ENCODE results near the gene TTLL12.

TTLL12 gene

DNA sequence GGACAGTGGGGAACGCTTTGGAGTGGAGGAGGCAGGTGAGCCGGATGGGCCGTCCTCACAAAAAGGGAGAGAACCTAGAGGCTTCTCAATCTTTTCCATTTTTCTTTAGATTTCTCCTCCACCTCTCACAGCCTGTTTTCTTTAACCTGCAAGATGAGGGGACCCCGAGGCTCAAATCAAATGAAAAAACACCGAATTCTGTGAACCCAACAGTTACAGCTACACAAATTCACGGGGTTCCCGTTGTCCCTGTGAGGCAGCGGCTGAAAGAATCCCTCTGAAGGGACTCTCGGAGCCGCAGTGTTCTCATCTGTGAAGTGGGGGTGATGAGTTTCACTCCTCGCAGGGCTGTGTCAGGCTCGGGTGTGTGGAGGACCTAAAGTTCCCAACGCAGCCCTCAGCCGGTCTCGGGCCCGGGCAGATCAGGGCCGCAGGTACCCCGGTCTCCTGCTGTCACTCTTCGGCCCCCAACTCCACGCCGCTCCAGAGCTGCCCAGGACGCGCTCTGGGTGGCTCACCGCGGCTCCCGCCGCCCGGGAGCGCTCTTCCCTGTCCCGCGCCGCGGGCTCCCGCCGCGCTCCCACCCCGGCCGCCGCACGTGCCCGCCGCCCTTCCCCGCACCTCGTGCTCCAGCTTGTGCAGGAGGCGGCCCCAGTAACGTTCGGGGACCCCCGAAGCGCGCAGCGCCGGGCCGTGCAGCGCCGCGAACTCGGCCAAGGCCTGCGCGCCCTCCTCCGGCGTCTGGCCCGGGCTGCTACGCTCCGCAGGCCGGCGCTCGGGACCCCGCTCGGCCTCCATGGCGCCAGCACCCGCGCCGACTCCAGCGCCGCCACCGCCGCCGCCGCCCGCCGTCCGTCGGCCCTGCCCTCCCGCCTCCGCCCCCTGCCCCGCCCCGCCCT lies at the start of gene TTLL12:
Gene TTLL12, minus strand, starts transcription at position 863 of the 899 bp plus-strand sequence. Its CDS starts 65 bp downstream, at position 798.
- TF ChIP-seq, protein P1, sequence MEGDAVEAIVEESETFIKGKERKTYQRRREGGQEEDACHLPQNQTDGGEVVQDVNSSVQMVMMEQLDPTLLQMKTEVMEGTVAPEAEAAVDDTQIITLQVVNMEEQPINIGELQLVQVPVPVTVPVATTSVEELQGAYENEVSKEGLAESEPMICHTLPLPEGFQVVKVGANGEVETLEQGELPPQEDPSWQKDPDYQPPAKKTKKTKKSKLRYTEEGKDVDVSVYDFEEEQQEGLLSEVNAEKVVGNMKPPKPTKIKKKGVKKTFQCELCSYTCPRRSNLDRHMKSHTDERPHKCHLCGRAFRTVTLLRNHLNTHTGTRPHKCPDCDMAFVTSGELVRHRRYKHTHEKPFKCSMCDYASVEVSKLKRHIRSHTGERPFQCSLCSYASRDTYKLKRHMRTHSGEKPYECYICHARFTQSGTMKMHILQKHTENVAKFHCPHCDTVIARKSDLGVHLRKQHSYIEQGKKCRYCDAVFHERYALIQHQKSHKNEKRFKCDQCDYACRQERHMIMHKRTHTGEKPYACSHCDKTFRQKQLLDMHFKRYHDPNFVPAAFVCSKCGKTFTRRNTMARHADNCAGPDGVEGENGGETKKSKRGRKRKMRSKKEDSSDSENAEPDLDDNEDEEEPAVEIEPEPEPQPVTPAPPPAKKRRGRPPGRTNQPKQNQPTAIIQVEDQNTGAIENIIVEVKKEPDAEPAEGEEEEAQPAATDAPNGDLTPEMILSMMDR (IDR thresholded peaks at IDR 0.05; ENCODE audit: low read depth, low read length) = no peak
- DNase-seq (ENCODE audit: extremely low read depth, low read depth) = no peak

DNA sequence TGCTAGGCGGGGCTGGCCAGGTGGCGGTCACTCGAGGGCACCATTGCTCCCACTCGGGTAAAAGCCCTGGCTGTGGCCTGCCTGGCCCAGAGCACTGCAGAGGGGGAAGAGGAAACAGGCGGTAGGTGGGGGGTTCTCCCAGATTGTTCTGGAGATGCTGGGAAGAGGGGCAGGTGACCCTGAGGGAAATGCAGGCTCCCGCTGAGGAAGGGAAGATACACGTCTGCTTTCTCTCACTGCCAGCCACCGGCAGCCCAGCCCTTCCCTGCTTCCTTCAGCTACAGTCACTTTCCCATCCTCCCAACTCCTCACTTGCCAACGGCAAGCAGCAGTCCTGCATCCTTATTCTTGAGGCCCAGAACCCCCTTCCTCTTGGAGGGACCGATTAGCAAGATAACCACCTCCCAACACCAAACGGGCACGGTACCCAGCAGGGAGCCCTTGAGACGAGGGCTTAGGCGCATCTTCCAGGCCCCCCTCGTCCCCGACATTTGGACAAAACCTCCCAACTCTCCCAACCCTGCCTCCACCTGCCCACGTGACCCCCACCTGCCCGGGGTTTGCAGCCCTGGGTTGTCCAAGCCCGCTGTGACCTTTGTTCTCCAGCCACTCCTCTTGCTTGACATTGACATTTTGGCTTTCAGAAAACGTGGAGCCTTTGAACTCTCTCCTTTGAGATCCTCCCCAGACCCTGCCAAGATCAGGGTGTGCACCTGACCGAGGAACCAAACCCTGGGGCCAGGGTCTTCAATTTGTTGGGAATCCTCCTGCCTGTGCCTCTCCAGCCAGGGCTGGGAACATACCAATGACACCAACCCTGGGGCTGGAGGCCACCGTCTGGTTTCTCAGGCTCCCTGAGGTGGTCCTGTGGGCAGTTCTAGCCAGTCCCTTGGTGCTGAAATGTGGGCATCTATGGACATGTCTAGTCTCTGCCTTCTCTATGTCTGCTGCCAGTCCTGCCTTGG lies 48.8 kb upstream of the TTLL12 start:
- TF ChIP-seq, protein P1 (IDR thresholded peaks at IDR 0.05; ENCODE audit: low read depth, low read length) = no peak
- no peak for DNase-seq (ENCODE audit: extremely low read depth, low read depth)

DNA sequence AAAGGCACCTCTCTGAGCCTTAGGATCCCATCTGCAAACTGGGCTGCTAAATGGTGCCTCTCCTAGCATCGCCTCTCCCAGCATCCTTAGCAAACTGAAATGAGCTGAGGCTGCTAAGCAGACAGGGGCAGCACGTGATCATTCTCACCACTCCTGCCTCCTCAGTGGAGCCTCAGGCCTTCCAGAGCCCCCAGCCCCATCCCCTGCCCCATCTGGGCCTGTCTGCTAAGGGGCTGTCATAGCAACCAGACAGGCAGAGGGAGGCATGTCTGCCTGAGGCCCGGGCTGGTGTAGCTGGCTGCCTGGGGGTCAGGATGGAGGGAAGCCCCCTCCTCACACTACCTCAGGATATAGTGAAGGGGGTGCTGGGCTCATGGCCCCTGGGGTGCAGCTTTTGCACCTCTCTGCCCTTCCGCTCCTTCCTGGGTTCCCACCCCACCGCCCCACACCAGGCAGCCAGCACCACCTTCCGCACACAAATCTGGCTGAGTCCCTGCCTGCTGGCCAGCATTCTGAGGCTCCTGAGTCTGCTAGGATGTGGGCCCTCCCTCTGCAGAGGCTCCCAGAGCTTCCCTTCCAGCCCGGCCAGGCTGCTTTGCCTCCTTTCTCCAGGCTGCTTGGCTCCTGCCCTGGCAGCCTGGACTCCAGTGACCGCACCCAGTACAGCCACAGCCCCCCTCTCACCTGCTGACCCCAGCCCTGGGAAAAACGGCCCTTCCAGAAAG lies 47.5 kb upstream of the TTLL12 start:
- TF ChIP-seq, protein P1 (IDR thresholded peaks at IDR 0.05; ENCODE audit: low read depth, low read length) = no peak
- no peak for DNase-seq (ENCODE audit: extremely low read depth, low read depth)

DNA sequence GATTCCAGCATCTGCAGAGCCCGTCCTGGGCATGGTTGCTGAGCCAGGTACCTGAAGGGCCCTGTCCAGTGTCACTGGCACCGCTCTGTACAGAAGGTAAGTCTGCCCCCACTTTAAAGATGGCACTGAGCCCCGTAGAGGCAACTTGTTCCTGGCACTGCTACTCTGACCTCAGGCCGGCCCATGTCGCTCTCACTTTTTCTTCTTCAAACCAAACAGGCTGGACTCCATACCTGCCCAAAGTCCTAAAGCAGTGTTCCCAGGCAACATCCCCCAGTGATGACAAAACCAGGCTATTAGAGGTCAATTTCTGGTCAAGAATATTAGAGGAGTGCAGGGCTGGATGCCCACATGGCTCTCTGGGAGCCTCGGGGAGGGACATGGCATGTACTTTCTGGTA lies 46.6 kb upstream of the TTLL12 start:
- TF ChIP-seq, protein P1 (IDR thresholded peaks at IDR 0.05; ENCODE audit: low read depth, low read length) = no peak
- no peak for DNase-seq (ENCODE audit: extremely low read depth, low read depth)

DNA sequence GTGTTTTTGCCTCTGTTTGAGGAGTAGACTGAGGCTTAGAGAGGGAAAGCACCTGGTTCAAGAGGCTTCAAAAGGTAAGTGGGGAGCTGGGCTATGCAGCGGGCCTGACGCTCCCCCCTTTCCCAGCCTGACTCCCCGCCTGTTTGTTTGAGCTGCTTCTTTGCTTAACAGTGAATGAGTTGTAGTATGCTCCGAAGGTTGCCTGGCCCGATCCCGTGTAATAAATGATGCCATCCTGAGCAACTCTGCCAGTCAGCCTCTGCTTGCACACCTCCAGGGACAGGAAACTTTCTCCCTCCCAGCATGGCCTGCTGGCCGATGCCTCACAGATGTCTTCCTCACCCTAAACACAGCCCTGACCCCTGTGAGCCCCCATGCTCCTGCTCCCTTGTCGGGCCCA lies 45.5 kb upstream of the TTLL12 start:
- TF ChIP-seq, protein P1 (IDR thresholded peaks at IDR 0.05; ENCODE audit: low read depth, low read length) = no peak
- no peak for DNase-seq (ENCODE audit: extremely low read depth, low read depth)

DNA sequence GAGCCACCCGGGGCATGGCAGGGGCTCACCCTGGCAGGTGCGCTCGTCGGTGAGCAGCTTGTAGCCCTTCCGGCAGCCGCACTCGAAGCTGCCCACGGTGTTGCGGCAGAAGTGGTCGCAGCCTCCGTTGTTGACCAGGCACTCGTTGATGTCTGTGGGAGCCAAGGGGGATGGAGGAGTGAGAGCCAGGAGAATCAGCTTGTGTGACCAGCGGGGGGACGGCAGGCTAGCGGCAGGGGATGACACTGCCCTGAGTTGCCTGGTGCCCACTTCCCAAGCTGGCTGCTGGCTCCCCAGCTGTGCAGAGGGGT lies 44.7 kb upstream of the TTLL12 start:
- TF ChIP-seq, protein P1 (IDR thresholded peaks at IDR 0.05; ENCODE audit: low read depth, low read length) = no peak
- no peak for DNase-seq (ENCODE audit: extremely low read depth, low read depth)

Measured in AG09319 (cell line).